ENCODE results near the gene SAPCD2.

SAPCD2 gene

GRCh38 chr9:137069508-137070091 lies 757 bp downstream of the SAPCD2 start:
- no peaks in the 10 kb centered on the region for H3K9me3 ChIP-seq (ENCODE audit: control insufficient read depth, insufficient read depth, low read depth, low read length)
- POLR2A ChIA-PET = interaction anchor here (0.6 to 9.1 kb wide), 19 partner anchors 9 to 723 kb away, joined by 3 to 137 read pairs (median 3); partner anchors contain the start of genes ENTPD2, EXD3, MAN1B1 and NOXA1
- H3K27ac ChIP-seq (ENCODE audit: extremely low read depth, low read depth, low read length) = peak overlapping the region; percentile 71; the same call in 1 of the 2 replicates
- CTCF ChIA-PET = interaction anchor here (0.6 to 11.3 kb wide), 12 partner anchors 13 to 294 kb away, joined by 3 to 237 read pairs (median 22); partner anchors contain the start of genes ABCA2, CYSRT1, ENTPD2 and LRRC26
- H3K4me3 ChIP-seq (ENCODE audit: low read depth, low read length) = peak overlapping the region; percentile 27
- peaks cover 0 to 13% of the 10 kb centered on the region in 2 experiments; a peak in 1 of 3 replicates for H3K36me3 ChIP-seq (ENCODE audit: control insufficient read depth in 2 of 2, insufficient read depth in 1 of 2, low read length in 2 of 2)
- H3K4me1 ChIP-seq (ENCODE audit: control insufficient read depth, insufficient read depth, low read length) = peaks cover 10% of the 10 kb centered on the region; the same call in 1 of the 2 replicates
- TF ChIP-seq ZNF785 (tag by site-specific recombination; IDR thresholded peaks at IDR 0.05) = no peak
- TF ChIP-seq ZNF670 (tag by site-specific recombination; IDR thresholded peaks at IDR 0.05; ENCODE audit: low read depth) = no peak
- peak; percentile 45 for TF ChIP-seq PRDM10 (tag by site-specific recombination; IDR thresholded peaks at IDR 0.05)
- TF ChIP-seq ZXDB (tag by site-specific recombination; IDR thresholded peaks at IDR 0.05) = no peak
- TF ChIP-seq ZNF600 (tag by site-specific recombination; IDR thresholded peaks at IDR 0.05) = peak; percentile 40; the same call in 1 of the 2 replicates
- no peak for TF ChIP-seq ZNF155 (tag by site-specific recombination; IDR thresholded peaks at IDR 0.05)
- TF ChIP-seq ZBTB48 (tag by site-specific recombination; IDR thresholded peaks at IDR 0.05) = peak; percentile 42; the same call in 1 of the 2 replicates
- TF ChIP-seq ZNF624 (tag by site-specific recombination; IDR thresholded peaks at IDR 0.05) = no peak
- TF ChIP-seq ZNF660 (tag by site-specific recombination; IDR thresholded peaks at IDR 0.05) = no peak
- no peak for TF ChIP-seq ZNF354C (tag by site-specific recombination; IDR thresholded peaks at IDR 0.05; ENCODE audit: borderline replicate concordance, low read depth)
- peak; percentile 60 for TF ChIP-seq ZBTB8A (tag by site-specific recombination; IDR thresholded peaks at IDR 0.05)
- peak; percentile 61; the same call in 1 of the 2 replicates for TF ChIP-seq ZBTB20 (tag by site-specific recombination; IDR thresholded peaks at IDR 0.05)
- TF ChIP-seq RBAK (tag by site-specific recombination; IDR thresholded peaks at IDR 0.05) = no peak
- TF ChIP-seq ZNF426 (tag by site-specific recombination; IDR thresholded peaks at IDR 0.05) = no peak
- no peak for TF ChIP-seq ZNF645 (tag by site-specific recombination; IDR thresholded peaks at IDR 0.05)
- TF ChIP-seq ZBTB6 (tag by site-specific recombination; IDR thresholded peaks at IDR 0.05) = peak; percentile 87
- TF ChIP-seq GLI2 (tag by site-specific recombination; IDR thresholded peaks at IDR 0.05; ENCODE audit: borderline replicate concordance, low read depth) = no peak
- TF ChIP-seq TCF7L2 (IDR thresholded peaks at IDR 0.05; ENCODE audit: borderline replicate concordance, low read depth, low read length) = no peak
- no peak for TF ChIP-seq ZBTB49 (tag by site-specific recombination; IDR thresholded peaks at IDR 0.05; ENCODE audit: low read depth)
- TF ChIP-seq ZNF529 (tag by site-specific recombination; IDR thresholded peaks at IDR 0.05; ENCODE audit: insufficient replicate concordance) = no peak
- no peak for TF ChIP-seq SETDB1 (IDR thresholded peaks at IDR 0.05; ENCODE audit: insufficient read length, low read length)
- TF ChIP-seq ZNF791 (tag by site-specific recombination; IDR thresholded peaks at IDR 0.05) = no peak
- no peak for TF ChIP-seq ZFP3 (tag by site-specific recombination; IDR thresholded peaks at IDR 0.05; ENCODE audit: low read depth)
- peak; percentile 97 for TF ChIP-seq ZNF449 (tag by site-specific recombination; IDR thresholded peaks at IDR 0.05)
- TF ChIP-seq ZNF341 (tag by site-specific recombination; IDR thresholded peaks at IDR 0.05; ENCODE audit: low read depth) = no peak
- no peak for TF ChIP-seq GFI1B (tag by site-specific recombination; IDR thresholded peaks at IDR 0.05)
